Effector memory CD8-positive, alpha-beta T cell (primary cell): ENCODE results near the gene XKR7.
A peak's percentile ranks its signal among the peaks of the same experiment; 100 is the strongest.
"Not testable (repeated sequence)": the region's sequence is repeated elsewhere in the genome, so short reads cannot be mapped to it uniquely, and the experiment has no call there.

ENCODE experiments used
- ATAC-seq: fragments of 150-1000 bp; cut with Tn5 transposase; replicated peaks from 2 replicates; pipeline ENCODE4 v1.10.0; 2021; ENCODE audit warnings: mild to moderate bottlenecking, moderate library complexity
- DNase-seq, 3 experiments: peaks; one replicate each; pipeline ENCODE4 v3.0.0; 2021
- H3K27ac Mint-ChIP-seq, 2 donors: one replicate each; pipeline ENCODE4 v1.8.0; 2022; ENCODE audit warnings: mild to moderate bottlenecking in 2 of 2, mixed read lengths in 2 of 2, moderate library complexity in 2 of 2
- H3K27me3 Mint-ChIP-seq, 2 donors: one replicate each; pipeline ENCODE4 v1.8.0; 2022; ENCODE audit warnings: mixed read lengths in 2 of 2
- H3K36me3 Mint-ChIP-seq: one replicate; pipeline ENCODE4 v1.8.0; 2022; ENCODE audit warnings: mild to moderate bottlenecking, moderate library complexity, mixed read lengths; ENCODE audit not compliant: insufficient read depth
- H3K4me1 Mint-ChIP-seq, 2 donors: one replicate each; pipeline ENCODE4 v1.8.0; 2022; ENCODE audit warnings: low read depth in 2 of 2, mixed read lengths in 2 of 2
- H3K4me3 Mint-ChIP-seq, 2 donors: one replicate each; pipeline ENCODE4 v1.8.0; 2022; ENCODE audit warnings: mild to moderate bottlenecking in 2 of 2, mixed read lengths in 2 of 2, moderate library complexity in 2 of 2
- H3K9me3 Mint-ChIP-seq, 2 donors: one replicate each; pipeline ENCODE4 v1.8.0; 2022; ENCODE audit warnings: mixed read lengths in 2 of 2

XKR7 gene

GRCh38 chr20:32018269-32019155 lies 50.6 kb downstream of the XKR7 start:
- H3K4me1 Mint-ChIP-seq, result peaks cover 17 to 19% of the 10 kb centered on the region in 2 donors
- H3K27me3 Mint-ChIP-seq, result peaks cover 84 to 94% of the 10 kb centered on the region in 2 donors

GRCh38 chr20:32019156-32019510 lies 51.2 kb downstream of the XKR7 start:
- H3K9me3 Mint-ChIP-seq, result no peaks in the 10 kb centered on the region
- peaks cover 17 to 19% of the 10 kb centered on the region in 2 donors for H3K4me1 Mint-ChIP-seq
- ATAC-seq (no peak), DNase-seq (no peak)
- peak overlapping the region; percentile 93 for H3K4me3 Mint-ChIP-seq
- peak overlapping the region in 1 of 2 donors; percentile 81 for H3K27ac Mint-ChIP-seq
- peaks cover 86 to 100% of the 10 kb centered on the region in 2 donors for H3K27me3 Mint-ChIP-seq
- no peaks in the 10 kb centered on the region for H3K36me3 Mint-ChIP-seq

More at GRCh38 chr20:32018269-32019155, 50.6 kb downstream of the XKR7 start:
- Mint-ChIP-seq H3K4me3 (peak overlapping the region; percentile 84 to 89), H3K9me3 (no peaks in the 10 kb centered on the region), H3K27ac (no peak overlapping the region), H3K36me3 (no peaks in the 10 kb centered on the region)
- peak; percentile 15 to 29 (median 19) for DNase-seq
- ATAC-seq, result peak; percentile 48

GRCh38 chr20:32019563-32020463 lies 51.9 kb downstream of the XKR7 start:
- Mint-ChIP-seq H3K36me3 (no peaks in the 10 kb centered on the region), H3K27ac (peak overlapping the region in 1 of 2 donors; percentile 81), H3K4me1 (peaks cover 17 to 19% of the 10 kb centered on the region in 2 donors), H3K4me3 (peak overlapping the region; percentile 93), H3K27me3 (peaks cover 88 to 100% of the 10 kb centered on the region in 2 donors), H3K9me3 (no peaks in the 10 kb centered on the region)
- DNase-seq (no peak), ATAC-seq (peak; percentile 41)

GRCh38 chr20:32021091-32021490 lies 53.1 kb downstream of the XKR7 start:
- no peaks in the 10 kb centered on the region for H3K36me3 Mint-ChIP-seq
- H3K9me3 Mint-ChIP-seq, result no peaks in the 10 kb centered on the region
- H3K4me1 Mint-ChIP-seq, result peaks cover 17 to 19% of the 10 kb centered on the region in 2 donors
- no peak overlapping the region for H3K27ac Mint-ChIP-seq
- ATAC-seq (no peak), DNase-seq (no peak)
- peaks cover 87 to 100% of the 10 kb centered on the region in 2 donors for H3K27me3 Mint-ChIP-seq
- no peak overlapping the region for H3K4me3 Mint-ChIP-seq

- H3K4me1 Mint-ChIP-seq, result peaks cover 6 to 7% of the 10 kb centered on the region in 2 donors
- no peaks in the 10 kb centered on the region for H3K36me3 Mint-ChIP-seq
- ATAC-seq (no peak), DNase-seq (no peak)
- H3K27me3 Mint-ChIP-seq, result peaks cover 57 to 88% of the 10 kb centered on the region in 2 donors
- no peak overlapping the region for H3K4me3 Mint-ChIP-seq
- H3K9me3 Mint-ChIP-seq, result no peaks in the 10 kb centered on the region
- no peak overlapping the region for H3K27ac Mint-ChIP-seq
Observed at GRCh38 chr20:32024683-32025295, 56.8 kb downstream of the XKR7 start.

GRCh38 chr20:32027643-32028042 lies 59.7 kb downstream of the XKR7 start:
- no peak overlapping the region for H3K27ac Mint-ChIP-seq
- no peak for DNase-seq
- H3K4me3 Mint-ChIP-seq, result no peak overlapping the region
- peaks cover 33 to 60% of the 10 kb centered on the region in 2 donors for H3K27me3 Mint-ChIP-seq
- H3K9me3 Mint-ChIP-seq, result no peaks in the 10 kb centered on the region
- H3K36me3 Mint-ChIP-seq, result no peaks in the 10 kb centered on the region
- no peak for ATAC-seq
- peaks cover 0 to 1% of the 10 kb centered on the region in 2 donors for H3K4me1 Mint-ChIP-seq

GRCh38 chr20:32028647-32029372 lies 60.9 kb downstream of the XKR7 start:
- H3K9me3 Mint-ChIP-seq, result no peaks in the 10 kb centered on the region
- H3K4me3 Mint-ChIP-seq, result no peak overlapping the region
- H3K4me1 Mint-ChIP-seq, result peaks cover 0 to 1% of the 10 kb centered on the region in 2 donors
- no peak for DNase-seq
- H3K27me3 Mint-ChIP-seq, result peaks cover 29 to 56% of the 10 kb centered on the region in 2 donors
- H3K27ac Mint-ChIP-seq, result no peak overlapping the region
- ATAC-seq, result no peak
- H3K36me3 Mint-ChIP-seq, result no peaks in the 10 kb centered on the region

- peaks cover 0 to 1% of the 10 kb centered on the region in 2 donors for H3K4me1 Mint-ChIP-seq
- DNase-seq (no peak), ATAC-seq (no peak)
- no peaks in the 10 kb centered on the region for H3K36me3 Mint-ChIP-seq
- H3K27me3 Mint-ChIP-seq, result peaks cover 25 to 53% of the 10 kb centered on the region in 2 donors
- no peak overlapping the region for H3K27ac Mint-ChIP-seq
- H3K9me3 Mint-ChIP-seq, result no peaks in the 10 kb centered on the region
- H3K4me3 Mint-ChIP-seq, result peak overlapping the region in 1 of 2 donors; percentile 28
Observed at GRCh38 chr20:32029561-32029960, 61.6 kb downstream of the XKR7 start.

GRCh38 chr20:32031007-32031958 lies 63.3 kb downstream of the XKR7 start:
- Mint-ChIP-seq H3K4me1 (peaks cover 0 to 1% of the 10 kb centered on the region in 2 donors), H3K27ac (no peak overlapping the region), H3K27me3 (peaks cover 29 to 53% of the 10 kb centered on the region in 2 donors), H3K36me3 (no peaks in the 10 kb centered on the region), H3K4me3 (peak overlapping the region; percentile 35 to 50), H3K9me3 (no peaks in the 10 kb centered on the region)
- ATAC-seq (peak; percentile 71), DNase-seq (peak; percentile 45 to 56 (median 46))

- Mint-ChIP-seq H3K27me3 (peaks cover 50 to 62% of the 10 kb centered on the region in 2 donors), H3K4me1 (peaks cover 0 to 1% of the 10 kb centered on the region in 2 donors), H3K27ac (no peak overlapping the region), H3K4me3 (no peak overlapping the region), H3K9me3 (no peaks in the 10 kb centered on the region), H3K36me3 (no peaks in the 10 kb centered on the region)
- DNase-seq (no peak), ATAC-seq (no peak)
Observed at GRCh38 chr20:32033316-32033715, 65.4 kb downstream of the XKR7 start.

GRCh38 chr20:32033721-32034120 lies 65.8 kb downstream of the XKR7 start:
- DNase-seq, H3K4me3 Mint-ChIP-seq, H3K4me1 Mint-ChIP-seq, ATAC-seq, H3K9me3 Mint-ChIP-seq, H3K27ac Mint-ChIP-seq, H3K36me3 Mint-ChIP-seq: not testable (repeated sequence)
- peaks cover 53 to 58% of the 10 kb centered on the region in 2 donors for H3K27me3 Mint-ChIP-seq
